Lower leg skin (tissue), 3 donors: ENCODE data around the gene ADRB2.

Experiments used
- POLR2A ChIP-seq, 2 donors: fragments of 450-650 bp; IDR thresholded peaks; one replicate each; pipeline ENCODE4 v1.6.1; 2016 to 2017; ENCODE audit warnings: antibody characterized with exemption in 2 of 2, mild to moderate bottlenecking in 1 of 2, moderate library complexity in 1 of 2
- TF ChIP-seq, protein P1 (sequence below), 3 donors: fragments of 450-650 bp; IDR thresholded peaks; one replicate each; pipeline ENCODE4 v1.5.1; 2016; ENCODE audit warnings: antibody characterized with exemption in 3 of 3, mild to moderate bottlenecking in 3 of 3, moderate library complexity in 2 of 3

DNA sequence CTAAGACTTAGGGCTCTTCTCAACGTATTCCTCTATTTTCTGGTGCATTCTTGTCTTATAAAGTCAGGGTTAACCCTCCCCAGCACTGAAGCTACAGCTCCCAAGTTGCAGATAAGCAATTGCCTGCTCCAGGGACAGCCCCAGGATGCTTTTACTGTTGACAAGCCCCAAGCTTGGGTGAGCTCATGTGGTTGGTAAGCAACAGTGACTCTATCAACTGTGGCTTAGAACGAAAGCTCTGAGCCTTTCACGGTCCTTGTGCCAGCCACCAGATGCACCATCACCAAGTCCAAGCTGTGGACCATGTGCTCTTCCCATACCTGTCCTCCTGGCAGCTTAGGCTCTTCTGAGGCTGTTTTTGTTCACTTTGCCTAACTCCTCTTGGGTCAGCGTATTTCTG is 13.5 kb downstream of the ADRB2 start:
- TF ChIP-seq, protein P1, sequence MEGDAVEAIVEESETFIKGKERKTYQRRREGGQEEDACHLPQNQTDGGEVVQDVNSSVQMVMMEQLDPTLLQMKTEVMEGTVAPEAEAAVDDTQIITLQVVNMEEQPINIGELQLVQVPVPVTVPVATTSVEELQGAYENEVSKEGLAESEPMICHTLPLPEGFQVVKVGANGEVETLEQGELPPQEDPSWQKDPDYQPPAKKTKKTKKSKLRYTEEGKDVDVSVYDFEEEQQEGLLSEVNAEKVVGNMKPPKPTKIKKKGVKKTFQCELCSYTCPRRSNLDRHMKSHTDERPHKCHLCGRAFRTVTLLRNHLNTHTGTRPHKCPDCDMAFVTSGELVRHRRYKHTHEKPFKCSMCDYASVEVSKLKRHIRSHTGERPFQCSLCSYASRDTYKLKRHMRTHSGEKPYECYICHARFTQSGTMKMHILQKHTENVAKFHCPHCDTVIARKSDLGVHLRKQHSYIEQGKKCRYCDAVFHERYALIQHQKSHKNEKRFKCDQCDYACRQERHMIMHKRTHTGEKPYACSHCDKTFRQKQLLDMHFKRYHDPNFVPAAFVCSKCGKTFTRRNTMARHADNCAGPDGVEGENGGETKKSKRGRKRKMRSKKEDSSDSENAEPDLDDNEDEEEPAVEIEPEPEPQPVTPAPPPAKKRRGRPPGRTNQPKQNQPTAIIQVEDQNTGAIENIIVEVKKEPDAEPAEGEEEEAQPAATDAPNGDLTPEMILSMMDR (IDR thresholded peaks at IDR 0.05) = no peak
- no peak for TF ChIP-seq POLR2A (IDR thresholded peaks at IDR 0.05)
